ENCODE data around the gene PDE6H.

Gene PDE6H

GRCh38 chr12:14974633-14975032 is 1.8 kb downstream of the PDE6H start:
- DNase-seq (ENCODE audit: low read depth in 2 of 2): no peak

- no peak for DNase-seq (ENCODE audit: low read depth in 2 of 2)
These were observed 2.6 kb downstream of the PDE6H start for GRCh38 chr12:14975457-14975856.

- no peak for DNase-seq (ENCODE audit: low read depth in 2 of 2)
These were observed 3.8 kb downstream of the PDE6H start for GRCh38 chr12:14976658-14977057.

GRCh38 chr12:14979468-14979867 is 6.6 kb downstream of the PDE6H start:
- no peak for DNase-seq (ENCODE audit: low read depth in 2 of 2)

- DNase-seq (ENCODE audit: low read depth in 2 of 2): no peak
These were observed 8.2 kb downstream of the PDE6H start for GRCh38 chr12:14981049-14981448.

- no peak for DNase-seq (ENCODE audit: low read depth in 2 of 2)
These were observed 9.7 kb downstream of the PDE6H start for GRCh38 chr12:14982562-14982961.

GRCh38 chr12:14982991-14983390 is 10.1 kb downstream of the PDE6H start:
- DNase-seq (ENCODE audit: low read depth in 2 of 2): no peak

- no peak for DNase-seq (ENCODE audit: low read depth in 2 of 2)
These were observed 11.2 kb downstream of the PDE6H start for GRCh38 chr12:14984036-14984435.

- no peak for DNase-seq (ENCODE audit: low read depth in 2 of 2)
These were observed 12.0 kb downstream of the PDE6H start for GRCh38 chr12:14984766-14985285.

- no peak for DNase-seq (ENCODE audit: low read depth in 2 of 2)
These were observed 13.6 kb downstream of the PDE6H start for GRCh38 chr12:14986449-14986848.

GRCh38 chr12:14988035-14988434 is 15.2 kb downstream of the PDE6H start:
- DNase-seq (ENCODE audit: low read depth in 2 of 2): no peak

GRCh38 chr12:14989790-14990189 is 16.9 kb downstream of the PDE6H start:
- no peak for DNase-seq (ENCODE audit: low read depth in 2 of 2)

GRCh38 chr12:14991069-14991468 is 18.2 kb downstream of the PDE6H start:
- no peak for DNase-seq (ENCODE audit: low read depth in 2 of 2)

- DNase-seq (ENCODE audit: low read depth in 2 of 2): no peak
These were observed 19.8 kb downstream of the PDE6H start for GRCh38 chr12:14992673-14993072.

- no peak for DNase-seq (ENCODE audit: low read depth in 2 of 2)
These were observed 20.3 kb downstream of the PDE6H start for GRCh38 chr12:14993117-14993516.

GRCh38 chr12:14993537-14994266 is 20.9 kb downstream of the PDE6H start:
- no peak for DNase-seq (ENCODE audit: low read depth in 2 of 2)

- no peak for DNase-seq (ENCODE audit: low read depth in 2 of 2)
These were observed 21.8 kb downstream of the PDE6H start for GRCh38 chr12:14994610-14995009.

GRCh38 chr12:14995583-14996425 is 23.0 kb downstream of the PDE6H start:
- DNase-seq (ENCODE audit: low read depth in 2 of 2): no peak

- DNase-seq (ENCODE audit: low read depth in 2 of 2): no peak
These were observed 25.2 kb downstream of the PDE6H start for GRCh38 chr12:14997998-14998397.

- DNase-seq (ENCODE audit: low read depth in 2 of 2): no peak
These were observed 26.3 kb downstream of the PDE6H start for GRCh38 chr12:14999021-14999694.

GRCh38 chr12:14999695-15000365 is 27.0 kb downstream of the PDE6H start:
- DNase-seq (ENCODE audit: low read depth in 2 of 2): no peak

GRCh38 chr12:15000575-15000974 is 27.7 kb downstream of the PDE6H start:
- DNase-seq (ENCODE audit: low read depth in 2 of 2): no peak

All from stimulated activated CD4-positive, alpha-beta T cell treated with anti-CD3 and anti-CD28 coated beads, Interleukin-12 subunit alpha, Interleukin-12 subunit beta, amount 100 ng/mL, for 24 hours (primary cell).